Panc1 (cell line): Measurements from ENCODE around the gene DYNLRB1. TPM values are rescaled to one million over a fixed set of nuclear protein-coding genes. Genes with fewer than 3 reads are reported as not detected.
"Not testable (repeated sequence)": the region's sequence is repeated elsewhere in the genome, so short reads cannot be mapped to it uniquely, and the experiment has no call there.

Experiments
- ATAC-seq: fragments of 200-7000 bp; cut with Tn5 transposase; 2 replicates; pipeline ENCODE4 v1.9.1; 2020; ENCODE audit warnings: mild to moderate bottlenecking, moderate library complexity
- BruUV-seq: library from RNA; stranded (reverse); fragments of 400-500 nt; replicated peaks from 2 replicates; lab custom pipeline; 2021; lab: Mats Ljungman, UMichigan
- CTCF ChIA-PET: fragments of 300-600 bp; sonication (Branson Sonifier 250); formaldehyde crosslinking; loops from one replicate; lab custom pipeline; 2022; ENCODE audit warnings: antibody characterized with exemption; lab: Charles Lee
- POLR2A ChIA-PET: fragments of 300-600 bp; sonication (Branson Sonifier 250); formaldehyde crosslinking; loops from one replicate; lab custom pipeline; 2022; ENCODE audit warnings: antibody characterized with exemption; lab: Charles Lee
- DNase-seq: peaks from one replicate; pipeline ENCODE4 v3.0.0-alpha.2; 2010; ENCODE audit warnings: low read depth, low spot score
- H3K27ac ChIP-seq: 2 replicates; pipeline ENCODE4 v1.5.1; 2011; ENCODE audit warnings: mild to moderate bottlenecking, low read length, inconsistent platforms
- H3K27me3 ChIP-seq: fragments of 200-500 bp; sonication (Bioruptor generic); 2 replicates; pipeline ENCODE4 v1.6.0; 2014; ENCODE audit warnings: low read length, inconsistent platforms; ENCODE audit not compliant: control insufficient read depth, insufficient read depth
- H3K36me3 ChIP-seq: fragments of 200-500 bp; sonication (Bioruptor generic); 2 replicates; pipeline ENCODE4 v1.5.1; 2014; ENCODE audit warnings: inconsistent platforms, mild to moderate bottlenecking, low read length, moderate library complexity; ENCODE audit not compliant: control insufficient read depth, insufficient read depth
- H3K4me1 ChIP-seq: 2 replicates; pipeline ENCODE4 v1.5.1; 2011; ENCODE audit warnings: inconsistent platforms, mild to moderate bottlenecking, low read length, moderate library complexity; ENCODE audit not compliant: control insufficient read depth, insufficient read depth
- H3K4me3 ChIP-seq, 2 experiments: 2 replicates each; pipeline ENCODE4 v1.5.1; 2011 to 2012; ENCODE audit warnings: low read depth in 2 of 2, low read length in 2 of 2, mild to moderate bottlenecking in 2 of 2, inconsistent platforms in 1 of 2, moderate library complexity in 1 of 2
- H3K9me3 ChIP-seq: fragments of 200-500 bp; sonication (Bioruptor generic); 2 replicates; pipeline ENCODE4 v1.5.1; 2014; ENCODE audit warnings: low read depth, mild to moderate bottlenecking, inconsistent platforms, low read length, moderate library complexity; ENCODE audit not compliant: control insufficient read depth, insufficient read depth
- POLR2AphosphoS5 ChIP-seq: IDR thresholded peaks from 2 replicates; pipeline ENCODE4 v1.6.1; 2012; ENCODE audit warnings: mild to moderate bottlenecking, low read depth, low read length, moderate library complexity
- REST ChIP-seq, 2 experiments: IDR thresholded peaks; 2 replicates each; pipeline ENCODE4 v1.6.1; 2011 to 2012; ENCODE audit warnings: low read depth in 2 of 2, control low read depth in 1 of 2, low read length in 1 of 2, mild to moderate bottlenecking in 1 of 2, moderate library complexity in 1 of 2; ENCODE audit not compliant: insufficient read depth in 1 of 2
- SIN3A ChIP-seq: IDR thresholded peaks from 2 replicates; pipeline ENCODE4 v1.6.1; 2012; ENCODE audit warnings: low read depth, mild to moderate bottlenecking, low read length, moderate library complexity, borderline replicate concordance; ENCODE audit not compliant: insufficient read depth
- TCF7L2 ChIP-seq: IDR thresholded peaks from 2 replicates; pipeline ENCODE4 v1.6.1; 2011; ENCODE audit warnings: mild to moderate bottlenecking, low read depth, low read length, inconsistent platforms
- in situ Hi-C: cut with HindIII; loops from 2 replicates; pipeline ENCODE4 v1.10.0; 2016; ENCODE audit warnings: low sequenced_read_pairs, low pct_unique_long_range_greater_than_20kb
- intact Hi-C: fragments of 100-400 bp; cut with micrococcal nuclease; formaldehyde crosslinking; loops from one replicate; pipeline ENCODE4 v1.10.0; 2022; ENCODE audit not compliant: unreplicated experiment
- total RNA-seq: library from RNA; stranded (reverse); gene quantifications from one replicate; pipeline ENCODE4 v1.2.1, GENCODE V29; 2021; ENCODE audit not compliant: unreplicated experiment
- TF ChIP-seq, protein P1 (sequence below): fragments of 450-650 bp; IDR thresholded peaks from 2 replicates; pipeline ENCODE4 v1.5.1; 2017; ENCODE audit warnings: mild to moderate bottlenecking

The DYNLRB1 gene
- total RNA-seq, 1 experiment from 2014 or later, result 155 TPM

GRCh38 chr20:34497596-34497995, 18.6 kb upstream of the DYNLRB1 start:
- ATAC-seq, H3K9me3 ChIP-seq, DNase-seq, intact Hi-C loops, in situ Hi-C loops, H3K27me3 ChIP-seq, H3K27ac ChIP-seq, H3K4me1 ChIP-seq, BruUV-seq, CTCF ChIA-PET, H3K4me3 ChIP-seq, POLR2A ChIA-PET, H3K36me3 ChIP-seq: not testable (repeated sequence)

- CTCF ChIA-PET, result no interaction called here
- no TSS peak for BruUV-seq
- no peak for TF ChIP-seq REST (IDR thresholded peaks at IDR 0.05; ENCODE audit: insufficient read depth in 1 of 2, low read depth in 2 of 2, low read length in 1 of 2)
- no peak for TF ChIP-seq SIN3A
- TF ChIP-seq POLR2AphosphoS5, result no peak
- no peak for TF ChIP-seq TCF7L2
- TF ChIP-seq, protein P1, sequence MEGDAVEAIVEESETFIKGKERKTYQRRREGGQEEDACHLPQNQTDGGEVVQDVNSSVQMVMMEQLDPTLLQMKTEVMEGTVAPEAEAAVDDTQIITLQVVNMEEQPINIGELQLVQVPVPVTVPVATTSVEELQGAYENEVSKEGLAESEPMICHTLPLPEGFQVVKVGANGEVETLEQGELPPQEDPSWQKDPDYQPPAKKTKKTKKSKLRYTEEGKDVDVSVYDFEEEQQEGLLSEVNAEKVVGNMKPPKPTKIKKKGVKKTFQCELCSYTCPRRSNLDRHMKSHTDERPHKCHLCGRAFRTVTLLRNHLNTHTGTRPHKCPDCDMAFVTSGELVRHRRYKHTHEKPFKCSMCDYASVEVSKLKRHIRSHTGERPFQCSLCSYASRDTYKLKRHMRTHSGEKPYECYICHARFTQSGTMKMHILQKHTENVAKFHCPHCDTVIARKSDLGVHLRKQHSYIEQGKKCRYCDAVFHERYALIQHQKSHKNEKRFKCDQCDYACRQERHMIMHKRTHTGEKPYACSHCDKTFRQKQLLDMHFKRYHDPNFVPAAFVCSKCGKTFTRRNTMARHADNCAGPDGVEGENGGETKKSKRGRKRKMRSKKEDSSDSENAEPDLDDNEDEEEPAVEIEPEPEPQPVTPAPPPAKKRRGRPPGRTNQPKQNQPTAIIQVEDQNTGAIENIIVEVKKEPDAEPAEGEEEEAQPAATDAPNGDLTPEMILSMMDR, result no peak
- POLR2A ChIA-PET, result no interaction called here
- in situ Hi-C loops (no loop called here), intact Hi-C loops (no loop called here)
- Histone ChIP-seq H3K9me3 (no peaks in the 10 kb centered on the region), H3K27me3 (no peaks in the 10 kb centered on the region), H3K27ac (no peak overlapping the region), H3K4me3 (no peak overlapping the region), H3K4me1 (no peaks in the 10 kb centered on the region), H3K36me3 (peaks cover 3% of the 10 kb centered on the region; the same call in 1 of the 2 replicates)
- DNase-seq (no peak), ATAC-seq (no peak)
Measured at GRCh38 chr20:34500823-34501222, 15.4 kb upstream of the DYNLRB1 start.

DNA sequence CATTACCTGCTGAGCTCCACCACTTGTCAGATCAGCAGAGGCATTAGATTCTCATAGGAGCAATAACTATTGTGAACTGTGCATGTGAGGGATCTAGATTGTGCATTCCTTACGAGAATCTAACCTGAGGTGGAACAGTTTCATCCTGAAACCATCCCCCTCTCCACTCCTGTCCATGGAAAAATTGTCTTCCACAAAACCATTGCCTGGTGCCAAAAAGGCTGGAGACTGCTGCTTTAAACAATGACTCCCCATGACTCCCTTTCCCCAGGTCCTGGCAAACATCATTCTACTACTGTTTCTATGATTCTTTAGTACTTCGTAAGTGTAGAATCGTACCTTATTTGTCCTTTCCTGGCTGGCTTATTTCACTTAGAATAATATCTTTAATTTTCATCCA, 9.7 kb upstream of the DYNLRB1 start:
- BruUV-seq, result no TSS peak
- Histone ChIP-seq H3K27me3 (no peaks in the 10 kb centered on the region), H3K4me3 (no peak overlapping the region), H3K9me3 (no peaks in the 10 kb centered on the region), H3K36me3 (peaks cover 16% of the 10 kb centered on the region), H3K27ac (no peak overlapping the region), H3K4me1 (no peaks in the 10 kb centered on the region)
- in situ Hi-C loops, result no loop called here
- ATAC-seq (no peak), DNase-seq (no peak)
- ChIA-PET POLR2A (interaction anchor here (0.8 kb wide), 1 partner anchor 132 kb away, joined by 3 read pairs; no protein-coding TSS in a partner anchor), CTCF (no interaction called here)
- intact Hi-C loops, result no loop called here
- TF ChIP-seq REST (IDR thresholded peaks at IDR 0.05; ENCODE audit: insufficient read depth in 1 of 2, low read depth in 2 of 2, low read length in 1 of 2) (no peak), TCF7L2 (no peak), SIN3A (no peak), POLR2AphosphoS5 (no peak)
- TF ChIP-seq, protein P1, result no peak
